Measurements from ENCODE around the gene HES7.

GRCh38 chr17:8087075-8087951, 36.6 kb downstream of the HES7 start, which contains the start of gene ALOX12B:
- TF ChIP-seq YY1 (IDR thresholded peaks at IDR 0.05; ENCODE audit: low read depth) (no peak), USF2 (IDR thresholded peaks at IDR 0.05; ENCODE audit: borderline replicate concordance, low read depth, low read length) (no peak), CTCF (IDR thresholded peaks at IDR 0.05) (no peak), FOSL2 (IDR thresholded peaks at IDR 0.05; ENCODE audit: borderline replicate concordance, low read depth) (no peak), NFIC (IDR thresholded peaks at IDR 0.05; ENCODE audit: borderline replicate concordance) (no peak)
- TF ChIP-seq, protein P1, sequence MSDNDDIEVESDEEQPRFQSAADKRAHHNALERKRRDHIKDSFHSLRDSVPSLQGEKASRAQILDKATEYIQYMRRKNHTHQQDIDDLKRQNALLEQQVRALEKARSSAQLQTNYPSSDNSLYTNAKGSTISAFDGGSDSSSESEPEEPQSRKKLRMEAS (IDR thresholded peaks at IDR 0.05; ENCODE audit: low read depth) = no peak

Measured in SK-N-SH (cell line).